ENCODE data around the gene LLGL2. TPM values are rescaled to one million over a fixed set of nuclear protein-coding genes. Genes with fewer than 3 reads are reported as not detected.

The LLGL2 gene
- polyA plus RNA-seq, 1 donor: 149 TPM

GRCh38 chr17:75491680-75492079 lies 33.8 kb upstream of the LLGL2 start:
- Histone ChIP-seq H3K27me3 (ENCODE audit: control insufficient read depth, insufficient read depth, low read length) (no peaks in the 10 kb centered on the region), H3K9me3 (ENCODE audit: control insufficient read depth, low read depth, low read length) (no peaks in the 10 kb centered on the region), H3K4me1 (ENCODE audit: control insufficient read depth, insufficient read depth, low read length) (no peaks in the 10 kb centered on the region), H3K36me3 (ENCODE audit: control insufficient read depth, insufficient read depth, low read length) (peaks cover 81% of the 10 kb centered on the region), H3K27ac (ENCODE audit: low read length) (no peak overlapping the region), H3K4me3 (ENCODE audit: low read length) (no peak overlapping the region)
- DNase-seq: no peak
- whole genome bisulfite sequencing (ENCODE audit: insufficient coverage, low lambda C conversion rate): 100% methylated on average over 1 of the region's 15 CpGs

DNA sequence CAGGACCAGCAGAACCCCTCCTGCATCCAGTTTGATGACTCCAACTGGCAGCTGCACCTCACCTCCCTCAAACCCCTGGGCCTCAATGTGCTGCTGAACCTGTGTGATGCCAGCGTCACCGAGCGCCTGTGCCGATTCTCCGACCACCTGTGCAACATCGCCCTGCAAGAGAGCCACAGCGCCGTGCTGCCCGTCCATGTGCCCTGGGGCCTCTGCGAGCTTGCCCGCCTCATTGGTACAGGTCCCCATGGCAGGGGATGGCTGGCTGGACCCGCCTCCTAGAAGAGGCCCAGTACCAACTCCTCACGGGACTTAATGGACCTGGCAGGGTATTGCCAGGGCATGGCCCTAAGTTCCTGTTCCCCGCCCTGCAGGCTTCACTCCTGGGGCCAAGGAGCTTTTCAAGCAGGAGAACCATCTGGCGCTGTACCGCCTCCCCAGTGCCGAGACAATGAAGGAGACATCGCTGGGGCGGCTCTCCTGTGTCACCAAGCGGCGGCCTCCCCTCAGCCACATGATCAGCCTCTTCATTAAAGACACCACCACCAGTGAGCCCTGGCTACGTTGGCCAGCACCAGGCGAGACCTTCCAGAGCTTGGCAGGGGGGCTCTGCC lies 32.8 kb upstream of the LLGL2 start:
- no peaks in the 10 kb centered on the region for H3K27me3 ChIP-seq (ENCODE audit: control insufficient read depth, insufficient read depth, low read length)
- no peaks in the 10 kb centered on the region for H3K9me3 ChIP-seq (ENCODE audit: control insufficient read depth, low read depth, low read length)
- no peak overlapping the region for H3K27ac ChIP-seq (ENCODE audit: low read length)
- peaks cover 85% of the 10 kb centered on the region for H3K36me3 ChIP-seq (ENCODE audit: control insufficient read depth, insufficient read depth, low read length)
- H3K4me3 ChIP-seq (ENCODE audit: low read length): no peak overlapping the region
- no peaks in the 10 kb centered on the region for H3K4me1 ChIP-seq (ENCODE audit: control insufficient read depth, insufficient read depth, low read length)
- no CpG with 5 or more reads among the region's 23 CpGs for WGBS (ENCODE audit: insufficient coverage, low lambda C conversion rate)
- no peak for DNase-seq

- Histone ChIP-seq H3K27me3 (ENCODE audit: control insufficient read depth, insufficient read depth, low read length) (no peaks in the 10 kb centered on the region), H3K27ac (ENCODE audit: low read length) (no peak overlapping the region), H3K9me3 (ENCODE audit: control insufficient read depth, low read depth, low read length) (no peaks in the 10 kb centered on the region), H3K4me3 (ENCODE audit: low read length) (no peak overlapping the region), H3K4me1 (ENCODE audit: control insufficient read depth, insufficient read depth, low read length) (no peaks in the 10 kb centered on the region), H3K36me3 (ENCODE audit: control insufficient read depth, insufficient read depth, low read length) (peaks cover 93% of the 10 kb centered on the region)
- WGBS (ENCODE audit: insufficient coverage, low lambda C conversion rate): no CpG with 5 or more reads among the region's 23 CpGs
- no peak for DNase-seq
Observed at GRCh38 chr17:75493476-75494129, 31.9 kb upstream of the LLGL2 start.

DNA sequence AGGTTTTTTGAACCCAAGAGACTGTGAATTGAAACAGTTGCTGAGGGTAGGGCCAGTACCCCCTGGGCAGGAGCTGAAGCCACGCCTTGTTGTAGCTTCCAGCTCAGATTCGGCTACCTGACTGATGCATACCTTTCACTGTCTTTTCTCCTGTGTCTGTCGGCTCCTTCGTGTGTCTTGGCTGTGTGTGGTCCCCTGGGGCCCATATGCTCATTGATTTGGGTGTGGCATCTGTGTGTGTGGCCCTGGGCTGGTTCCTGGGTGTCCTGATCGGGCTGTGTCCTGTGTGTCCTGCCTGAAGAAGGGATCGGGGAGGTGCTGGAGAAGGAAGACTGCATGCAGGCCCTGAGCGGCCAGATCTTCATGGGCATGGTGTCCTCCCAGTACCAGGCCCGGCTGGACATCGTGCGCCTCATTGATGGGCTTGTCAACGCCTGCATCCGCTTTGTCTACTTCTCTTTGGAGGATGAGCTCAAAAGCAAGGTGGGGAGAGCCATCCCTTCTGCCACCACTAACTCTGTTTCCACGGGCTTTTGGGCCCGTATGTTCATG lies 31.1 kb upstream of the LLGL2 start:
- no peak for DNase-seq
- H3K27me3 ChIP-seq (ENCODE audit: control insufficient read depth, insufficient read depth, low read length): no peaks in the 10 kb centered on the region
- no peak overlapping the region for H3K27ac ChIP-seq (ENCODE audit: low read length)
- H3K36me3 ChIP-seq (ENCODE audit: control insufficient read depth, insufficient read depth, low read length): peaks cover 94% of the 10 kb centered on the region
- no CpG with 5 or more reads among the region's 14 CpGs for WGBS (ENCODE audit: insufficient coverage, low lambda C conversion rate)
- H3K4me3 ChIP-seq (ENCODE audit: low read length): no peak overlapping the region
- H3K9me3 ChIP-seq (ENCODE audit: control insufficient read depth, low read depth, low read length): no peaks in the 10 kb centered on the region
- H3K4me1 ChIP-seq (ENCODE audit: control insufficient read depth, insufficient read depth, low read length): no peaks in the 10 kb centered on the region

DNA sequence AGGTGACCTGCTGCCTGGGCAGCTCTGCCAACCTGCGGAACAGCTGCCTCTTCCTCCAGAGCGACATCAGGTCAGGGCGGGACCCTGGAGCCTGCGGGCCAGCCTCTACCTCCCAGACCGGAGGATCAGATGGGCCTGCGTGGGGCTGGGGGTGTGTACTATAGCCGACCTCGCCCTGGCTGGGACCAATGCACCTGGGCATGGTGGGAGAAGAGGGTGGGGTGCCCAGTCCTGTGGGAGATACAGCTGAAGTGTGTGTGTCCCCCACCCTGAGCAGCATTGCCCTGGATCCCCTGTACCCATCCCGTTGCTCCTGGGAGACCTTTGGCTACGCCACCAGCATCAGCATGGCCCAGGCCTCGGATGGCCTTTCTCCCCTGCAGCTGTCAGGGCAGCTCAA lies 29.5 kb upstream of the LLGL2 start:
- Histone ChIP-seq H3K4me3 (ENCODE audit: low read length) (no peak overlapping the region), H3K27me3 (ENCODE audit: control insufficient read depth, insufficient read depth, low read length) (no peaks in the 10 kb centered on the region), H3K4me1 (ENCODE audit: control insufficient read depth, insufficient read depth, low read length) (no peaks in the 10 kb centered on the region), H3K36me3 (ENCODE audit: control insufficient read depth, insufficient read depth, low read length) (peaks cover 97% of the 10 kb centered on the region), H3K27ac (ENCODE audit: low read length) (no peak overlapping the region), H3K9me3 (ENCODE audit: control insufficient read depth, low read depth, low read length) (no peaks in the 10 kb centered on the region)
- no peak for DNase-seq
- WGBS (ENCODE audit: insufficient coverage, low lambda C conversion rate): no CpG with 5 or more reads among the region's 11 CpGs

GRCh38 chr17:75498039-75498725 lies 27.3 kb upstream of the LLGL2 start:
- DNase-seq: no peak
- H3K4me3 ChIP-seq (ENCODE audit: low read length): no peak overlapping the region
- no peaks in the 10 kb centered on the region for H3K9me3 ChIP-seq (ENCODE audit: control insufficient read depth, low read depth, low read length)
- no peaks in the 10 kb centered on the region for H3K4me1 ChIP-seq (ENCODE audit: control insufficient read depth, insufficient read depth, low read length)
- H3K27me3 ChIP-seq (ENCODE audit: control insufficient read depth, insufficient read depth, low read length): no peaks in the 10 kb centered on the region
- peaks cover 92% of the 10 kb centered on the region for H3K36me3 ChIP-seq (ENCODE audit: control insufficient read depth, insufficient read depth, low read length)
- no CpG with 5 or more reads among the region's 21 CpGs for whole genome bisulfite sequencing (ENCODE audit: insufficient coverage, low lambda C conversion rate)
- H3K27ac ChIP-seq (ENCODE audit: low read length): no peak overlapping the region

GRCh38 chr17:75498726-75499213 lies 26.7 kb upstream of the LLGL2 start:
- no peak for DNase-seq
- peaks cover 92% of the 10 kb centered on the region for H3K36me3 ChIP-seq (ENCODE audit: control insufficient read depth, insufficient read depth, low read length)
- no peaks in the 10 kb centered on the region for H3K27me3 ChIP-seq (ENCODE audit: control insufficient read depth, insufficient read depth, low read length)
- WGBS (ENCODE audit: insufficient coverage, low lambda C conversion rate): no CpG with 5 or more reads among the region's 16 CpGs
- no peaks in the 10 kb centered on the region for H3K9me3 ChIP-seq (ENCODE audit: control insufficient read depth, low read depth, low read length)
- H3K4me3 ChIP-seq (ENCODE audit: low read length): no peak overlapping the region
- no peaks in the 10 kb centered on the region for H3K4me1 ChIP-seq (ENCODE audit: control insufficient read depth, insufficient read depth, low read length)
- H3K27ac ChIP-seq (ENCODE audit: low read length): no peak overlapping the region

DNA sequence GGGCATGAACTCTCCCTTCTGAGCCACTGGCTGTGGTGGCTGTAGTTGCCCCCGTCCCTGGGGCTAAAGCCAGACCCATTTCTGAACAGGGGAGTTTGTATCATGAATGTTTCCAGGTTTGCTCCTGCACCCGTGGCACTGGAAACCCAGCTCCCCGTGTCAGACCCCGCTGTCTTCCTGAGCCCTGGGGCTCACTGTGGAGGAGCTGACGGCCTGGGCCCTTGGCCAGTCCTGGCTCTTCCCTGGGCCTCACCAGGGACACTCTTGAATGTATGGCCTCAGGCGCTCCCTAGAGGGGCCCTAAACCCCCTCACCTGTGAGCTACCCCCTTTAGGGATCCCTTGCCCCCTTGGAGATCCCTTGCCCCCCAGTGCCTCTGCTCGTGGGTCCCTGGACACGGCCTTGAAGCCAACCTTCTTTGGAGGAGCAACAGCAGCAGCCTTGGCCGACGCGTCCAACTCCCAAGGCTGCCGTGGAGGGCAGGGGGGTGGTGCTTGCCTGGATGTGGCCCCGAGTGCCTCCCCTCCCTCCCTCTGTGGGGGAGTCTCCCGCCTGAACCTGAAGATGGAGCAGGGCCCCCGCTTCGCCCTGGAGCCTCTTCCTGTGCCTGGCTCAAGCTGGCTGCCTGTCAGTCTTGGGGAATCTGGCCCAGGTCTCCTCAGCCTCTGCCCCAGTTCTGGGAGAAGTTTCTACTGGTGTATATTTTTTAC lies 26.0 kb upstream of the LLGL2 start:
- DNase-seq: no peak
- peaks cover under 1% of the 10 kb centered on the region for H3K4me1 ChIP-seq (ENCODE audit: control insufficient read depth, insufficient read depth, low read length)
- H3K9me3 ChIP-seq (ENCODE audit: control insufficient read depth, low read depth, low read length): no peaks in the 10 kb centered on the region
- H3K36me3 ChIP-seq (ENCODE audit: control insufficient read depth, insufficient read depth, low read length): peaks cover 92% of the 10 kb centered on the region
- no peak overlapping the region for H3K4me3 ChIP-seq (ENCODE audit: low read length)
- WGBS (ENCODE audit: insufficient coverage, low lambda C conversion rate): no CpG with 5 or more reads among the region's 16 CpGs
- no peak overlapping the region for H3K27ac ChIP-seq (ENCODE audit: low read length)
- H3K27me3 ChIP-seq (ENCODE audit: control insufficient read depth, insufficient read depth, low read length): no peaks in the 10 kb centered on the region

- no peak for DNase-seq
- no peak overlapping the region for H3K4me3 ChIP-seq (ENCODE audit: low read length)
- WGBS (ENCODE audit: insufficient coverage, low lambda C conversion rate): no CpG with 5 or more reads among the region's 17 CpGs
- H3K27me3 ChIP-seq (ENCODE audit: control insufficient read depth, insufficient read depth, low read length): no peaks in the 10 kb centered on the region
- H3K36me3 ChIP-seq (ENCODE audit: control insufficient read depth, insufficient read depth, low read length): peaks cover 89% of the 10 kb centered on the region
- peaks cover 6% of the 10 kb centered on the region for H3K4me1 ChIP-seq (ENCODE audit: control insufficient read depth, insufficient read depth, low read length)
- no peak overlapping the region for H3K27ac ChIP-seq (ENCODE audit: low read length)
- no peaks in the 10 kb centered on the region for H3K9me3 ChIP-seq (ENCODE audit: control insufficient read depth, low read depth, low read length)
Observed at GRCh38 chr17:75500419-75501216, 24.9 kb upstream of the LLGL2 start.

Measured in large intestine (tissue), 3 donors.